ENCODE results near the gene NANOG.
A peak's percentile ranks its signal among the peaks of the same experiment; 100 is the strongest.
"Not testable (repeated sequence)": the region's sequence is repeated elsewhere in the genome, so short reads cannot be mapped to it uniquely, and the experiment has no call there.

NANOG gene

GRCh38 chr12:7787574-7788293 is 1.5 kb upstream of the NANOG start:
- peak; percentile 50 for DNase-seq (ENCODE audit: low read depth)
- H3K4me3 ChIP-seq (replicated peaks; ENCODE audit: low read depth, low read length): no peak overlapping the region
- no peak for TF ChIP-seq CTCF (IDR thresholded peaks at IDR 0.05; ENCODE audit: low read length, missing control alignments)

DNA sequence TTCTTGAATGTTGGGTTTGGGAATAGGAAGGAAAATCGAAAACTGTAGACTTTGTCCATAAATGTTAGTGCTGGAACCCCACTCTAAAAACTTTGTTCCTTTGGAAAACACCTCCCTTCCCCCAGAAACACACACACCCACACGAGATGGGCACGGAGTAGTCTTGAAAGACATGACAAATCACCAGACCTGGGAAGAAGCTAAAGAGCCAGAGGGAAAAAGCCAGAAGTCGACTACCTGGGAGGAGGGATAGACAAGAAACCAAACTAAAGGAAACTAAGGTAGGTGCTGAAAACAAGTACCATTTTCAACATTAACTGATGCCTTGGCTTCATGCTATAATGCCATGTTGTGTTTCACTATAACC is 925 bp upstream of the NANOG start:
- no peak overlapping the region for H3K4me3 ChIP-seq (replicated peaks; ENCODE audit: low read depth, low read length)
- no peak for DNase-seq (ENCODE audit: low read depth)
- no peak for TF ChIP-seq CTCF (IDR thresholded peaks at IDR 0.05; ENCODE audit: low read length, missing control alignments)

GRCh38 chr12:7793211-7793610 is 4.0 kb downstream of the NANOG start:
- no peak overlapping the region for H3K4me3 ChIP-seq (replicated peaks; ENCODE audit: low read depth, low read length)
- DNase-seq (ENCODE audit: low read depth): no peak
- TF ChIP-seq CTCF (IDR thresholded peaks at IDR 0.05; ENCODE audit: low read length, missing control alignments): no peak

GRCh38 chr12:7797269-7797668 is 8.1 kb downstream of the NANOG start:
- H3K4me3 ChIP-seq (replicated peaks; ENCODE audit: low read depth, low read length); DNase-seq (ENCODE audit: low read depth): not testable (repeated sequence)

DNA sequence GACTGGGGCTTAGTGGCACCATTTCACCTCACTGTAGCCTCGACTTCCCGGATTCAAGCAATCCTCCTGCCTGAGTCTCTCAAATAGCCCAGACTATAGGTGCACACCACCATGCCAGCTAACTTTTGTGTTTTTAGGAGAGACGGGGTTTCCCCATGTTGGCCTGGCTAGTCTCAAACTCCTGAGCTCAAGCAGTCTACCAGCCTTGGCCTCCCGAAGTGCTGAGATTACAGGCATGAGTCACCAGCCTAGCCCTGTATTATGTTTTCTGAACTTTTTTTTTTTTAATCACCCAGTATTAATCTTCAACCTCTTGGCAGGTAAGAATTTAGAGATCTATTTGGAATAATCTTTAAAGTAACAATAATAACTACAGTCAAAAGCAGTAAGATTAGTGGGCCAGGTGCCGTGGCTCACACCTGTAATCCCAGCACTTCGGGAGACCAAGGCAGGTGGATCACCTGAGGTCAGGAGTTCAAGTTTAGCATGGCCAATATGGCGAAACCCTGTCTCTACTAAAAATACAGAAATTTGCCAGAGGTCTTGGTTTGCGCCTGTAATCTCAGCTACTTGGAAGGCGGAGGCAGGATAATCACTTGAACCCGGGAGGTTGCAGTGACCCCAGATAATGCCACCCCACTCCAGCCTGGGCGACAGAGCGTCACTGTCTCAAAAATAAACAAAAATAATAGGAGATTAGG is 8.6 kb downstream of the NANOG start:
- H3K4me3 ChIP-seq (replicated peaks; ENCODE audit: low read depth, low read length): no peak overlapping the region
- no peak for TF ChIP-seq CTCF (IDR thresholded peaks at IDR 0.05; ENCODE audit: low read length, missing control alignments)
- DNase-seq (ENCODE audit: low read depth): peak; percentile 25

- H3K4me3 ChIP-seq (replicated peaks; ENCODE audit: low read depth, low read length); DNase-seq (ENCODE audit: low read depth): not testable (repeated sequence)
Observed at GRCh38 chr12:7798750-7799308, 9.6 kb downstream of the NANOG start.

DNA sequence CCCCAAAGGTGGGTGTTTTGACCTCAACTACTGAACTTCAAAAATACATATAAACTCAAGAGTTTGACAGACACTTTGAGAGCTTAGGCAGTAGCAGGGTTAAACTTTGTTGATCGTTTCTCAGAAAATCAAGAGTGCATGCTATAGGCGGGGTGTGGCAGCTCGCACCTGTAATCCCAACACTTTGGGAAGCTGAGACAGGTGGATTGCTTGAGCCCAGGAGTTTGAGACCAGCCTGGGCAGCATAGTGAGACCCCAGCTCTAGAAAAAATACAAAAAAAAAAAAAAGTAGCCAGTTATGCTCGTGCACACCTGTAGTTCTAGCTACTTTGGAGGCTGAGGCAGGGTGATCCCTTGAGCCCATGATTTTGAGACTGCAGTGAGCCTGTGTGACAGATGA is 12.3 kb downstream of the NANOG start:
- H3K4me3 ChIP-seq (replicated peaks; ENCODE audit: low read depth, low read length): no peak overlapping the region
- no peak for TF ChIP-seq CTCF (IDR thresholded peaks at IDR 0.05; ENCODE audit: low read length, missing control alignments)
- DNase-seq (ENCODE audit: low read depth): no peak

DNA sequence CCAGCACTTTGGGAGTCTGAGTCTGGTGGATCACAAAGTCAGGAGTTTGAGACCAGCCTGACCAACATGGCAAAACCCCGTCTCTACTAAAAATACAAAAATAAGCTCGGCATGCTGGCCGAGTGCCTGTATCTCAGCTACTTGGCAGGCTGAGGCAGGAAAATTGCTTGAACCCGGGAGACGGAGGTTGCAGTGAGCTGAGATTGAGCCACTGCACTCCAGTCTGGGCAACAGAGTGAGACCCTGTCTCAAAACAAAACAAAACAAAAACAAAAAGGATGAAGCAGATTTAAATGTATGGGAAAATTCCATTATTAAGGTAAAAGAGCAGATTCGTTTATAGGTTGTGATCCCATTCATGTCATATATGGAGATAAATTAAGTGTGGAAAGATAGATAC is 17.1 kb downstream of the NANOG start:
- not testable (repeated sequence) for DNase-seq (ENCODE audit: low read depth)

More for the DNA sequence above, 17.1 kb downstream of the NANOG start:
- H3K4me3 ChIP-seq (replicated peaks; ENCODE audit: low read depth, low read length): not testable (repeated sequence)
